Putamen (tissue), 1 donor: Measurements from ENCODE around the gene IL27RA.
A peak's percentile ranks its signal among the peaks of the same experiment; 100 is the strongest.

Experiments used
- DNase-seq: peaks from one replicate; pipeline ENCODE4 v3.0.0-alpha.2; 2016; ENCODE audit warnings: low spot score

Gene IL27RA

DNA sequence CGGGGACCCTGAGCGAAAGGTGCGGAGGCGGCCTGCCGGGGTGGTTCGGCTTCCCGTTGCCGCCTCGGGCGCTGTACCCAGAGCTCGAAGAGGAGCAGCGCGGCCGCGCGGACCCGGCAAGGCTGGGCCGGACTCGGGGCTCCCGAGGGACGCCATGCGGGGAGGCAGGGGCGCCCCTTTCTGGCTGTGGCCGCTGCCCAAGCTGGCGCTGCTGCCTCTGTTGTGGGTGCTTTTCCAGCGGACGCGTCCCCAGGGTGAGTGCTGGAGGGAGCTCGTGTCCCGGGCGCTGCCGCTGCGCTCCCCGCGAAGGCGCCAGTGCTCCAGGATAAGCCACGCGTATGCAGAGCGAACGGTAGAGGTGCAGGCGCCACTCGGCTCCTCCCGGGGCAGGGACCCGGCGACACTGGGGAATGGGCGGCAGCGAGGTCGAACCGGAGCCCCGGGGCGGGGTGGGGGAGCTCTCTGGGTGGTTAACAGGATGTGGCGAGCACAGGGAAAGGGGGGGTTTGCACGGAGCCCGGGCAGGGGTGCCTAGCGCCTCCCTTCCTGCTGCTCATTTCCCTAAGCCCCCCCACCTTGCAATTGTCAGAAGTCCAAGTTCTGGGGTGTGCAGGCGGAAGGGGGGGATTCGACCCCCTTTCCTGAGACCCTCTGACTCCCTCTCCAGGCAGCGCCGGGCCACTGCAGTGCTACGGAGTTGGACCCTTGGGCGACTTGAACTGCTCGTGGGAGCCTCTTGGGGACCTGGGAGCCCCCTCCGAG is at the start of gene IL27RA:
Gene IL27RA, plus strand, starts transcription at position 44 of the 762 bp plus-strand sequence. Its CDS starts 111 bp downstream, at position 155.
- no peak for DNase-seq

- DNase-seq = no peak
Observed at GRCh38 chr19:13981988-13982501, 49.5 kb upstream of the IL27RA start.

GRCh38 chr19:13982773-13983172 is 48.8 kb upstream of the IL27RA start:
- DNase-seq = no peak

DNA sequence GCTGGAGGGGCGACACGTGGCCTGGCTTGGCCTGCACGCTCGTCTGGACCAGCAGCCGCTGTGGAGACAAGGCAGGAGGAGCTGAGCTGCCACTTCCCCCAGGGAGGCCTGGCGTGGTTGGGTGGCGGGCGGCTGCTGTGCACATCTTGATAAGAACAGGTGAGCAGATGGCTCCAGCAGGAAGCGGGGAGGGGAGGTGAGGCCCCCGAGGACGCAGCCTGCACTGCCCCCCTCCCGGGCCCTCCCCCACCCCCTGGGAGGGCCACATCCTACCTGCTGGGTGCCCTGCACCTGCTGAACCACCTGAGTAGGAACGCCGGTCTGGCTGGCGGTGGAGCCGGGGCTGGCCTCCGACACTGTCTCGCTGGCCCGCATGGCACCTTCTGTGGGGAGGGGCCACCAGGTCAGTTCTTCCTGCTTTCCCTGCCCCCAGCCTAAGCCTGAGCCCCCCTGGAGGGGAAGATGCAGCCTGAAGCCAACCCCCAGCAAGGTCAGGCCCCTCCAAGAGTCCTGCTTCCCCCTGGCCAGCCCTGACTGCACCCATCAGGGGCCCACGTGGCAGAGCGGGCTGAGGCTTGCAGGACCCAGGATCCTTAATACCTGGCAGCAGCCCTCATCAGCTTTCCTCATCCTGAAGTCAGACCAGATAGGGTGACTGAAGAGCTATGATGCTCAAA is 48.2 kb upstream of the IL27RA start:
- DNase-seq = no peak

DNA sequence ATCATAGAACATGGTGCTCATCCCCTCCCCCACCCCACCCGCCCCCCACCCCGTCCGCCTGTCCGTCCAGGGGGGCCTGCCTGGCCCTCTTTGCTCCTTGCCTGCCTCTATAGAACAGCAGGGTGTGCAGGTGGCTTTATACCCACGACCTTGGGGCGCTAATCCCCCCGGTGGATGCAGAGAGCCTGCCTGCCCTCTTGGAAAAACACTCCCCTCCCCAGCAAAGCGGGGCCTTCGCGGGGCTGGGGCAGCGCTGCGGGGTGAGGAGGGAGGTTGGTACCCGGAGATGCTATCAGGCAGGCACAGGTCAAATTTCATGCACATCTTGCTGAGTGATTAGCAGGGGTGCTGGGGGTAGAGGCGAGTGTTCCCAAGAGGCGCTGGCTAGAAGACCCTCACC is 47.4 kb upstream of the IL27RA start:
- DNase-seq = no peak

GRCh38 chr19:13984875-13985741 is 46.5 kb upstream of the IL27RA start:
- DNase-seq = no peak

DNA sequence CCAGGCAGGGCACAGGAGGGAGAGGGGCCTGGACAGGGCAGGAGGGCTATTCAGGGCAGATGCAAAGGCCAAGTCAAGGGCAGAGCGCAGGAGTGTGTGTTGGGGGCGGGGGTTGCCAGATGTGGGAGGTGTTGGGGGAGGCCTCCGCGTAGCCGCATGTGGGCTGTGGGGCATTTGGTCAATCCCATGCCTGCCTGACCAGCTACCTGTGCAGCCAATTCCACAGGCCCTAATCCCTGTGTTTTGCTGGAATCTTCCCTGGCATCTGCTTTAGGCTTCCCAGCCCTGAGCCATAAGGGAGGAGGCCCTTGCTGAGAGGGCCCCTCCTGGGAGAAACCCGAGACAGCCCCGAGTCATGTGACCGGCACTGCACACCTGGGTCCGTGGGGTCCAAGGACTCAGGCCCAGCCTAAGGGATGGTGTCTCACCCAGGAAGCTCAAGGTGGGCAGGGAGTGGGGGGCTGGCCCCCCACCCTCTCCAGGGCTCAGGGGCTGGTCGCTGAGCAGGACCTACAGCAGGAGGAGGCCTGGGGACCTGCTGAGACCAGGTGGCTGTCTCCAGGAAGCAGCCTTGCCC is 45.7 kb upstream of the IL27RA start:
- no peak for DNase-seq

DNA sequence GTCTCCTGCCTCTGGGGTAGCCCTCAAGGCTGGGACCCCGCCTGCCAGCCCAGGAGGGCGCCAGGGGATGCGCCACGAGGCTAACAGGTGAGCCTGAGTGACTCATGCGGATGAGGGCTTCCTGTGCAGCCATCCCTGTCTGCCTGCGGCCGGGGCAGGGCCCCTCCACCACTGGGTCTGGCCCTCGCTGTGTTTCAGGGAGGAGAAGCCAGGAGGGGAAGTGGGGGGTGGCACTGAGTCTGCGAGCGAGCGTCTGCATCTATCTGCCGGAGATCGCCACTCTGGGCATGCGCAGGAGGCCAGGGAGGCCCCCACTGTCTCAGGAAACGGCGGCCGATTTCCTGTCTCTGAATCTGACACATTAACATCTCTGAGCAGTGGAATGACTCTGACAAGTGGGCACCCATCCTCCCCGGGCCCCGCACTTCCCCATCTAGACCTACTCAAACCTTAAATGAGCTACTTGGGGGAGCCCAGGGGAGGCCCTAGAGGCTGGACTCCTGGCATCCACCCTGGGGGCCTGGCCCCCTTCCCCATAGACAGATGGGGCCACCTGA is 45.1 kb upstream of the IL27RA start:
- DNase-seq = peak; percentile 55

DNA sequence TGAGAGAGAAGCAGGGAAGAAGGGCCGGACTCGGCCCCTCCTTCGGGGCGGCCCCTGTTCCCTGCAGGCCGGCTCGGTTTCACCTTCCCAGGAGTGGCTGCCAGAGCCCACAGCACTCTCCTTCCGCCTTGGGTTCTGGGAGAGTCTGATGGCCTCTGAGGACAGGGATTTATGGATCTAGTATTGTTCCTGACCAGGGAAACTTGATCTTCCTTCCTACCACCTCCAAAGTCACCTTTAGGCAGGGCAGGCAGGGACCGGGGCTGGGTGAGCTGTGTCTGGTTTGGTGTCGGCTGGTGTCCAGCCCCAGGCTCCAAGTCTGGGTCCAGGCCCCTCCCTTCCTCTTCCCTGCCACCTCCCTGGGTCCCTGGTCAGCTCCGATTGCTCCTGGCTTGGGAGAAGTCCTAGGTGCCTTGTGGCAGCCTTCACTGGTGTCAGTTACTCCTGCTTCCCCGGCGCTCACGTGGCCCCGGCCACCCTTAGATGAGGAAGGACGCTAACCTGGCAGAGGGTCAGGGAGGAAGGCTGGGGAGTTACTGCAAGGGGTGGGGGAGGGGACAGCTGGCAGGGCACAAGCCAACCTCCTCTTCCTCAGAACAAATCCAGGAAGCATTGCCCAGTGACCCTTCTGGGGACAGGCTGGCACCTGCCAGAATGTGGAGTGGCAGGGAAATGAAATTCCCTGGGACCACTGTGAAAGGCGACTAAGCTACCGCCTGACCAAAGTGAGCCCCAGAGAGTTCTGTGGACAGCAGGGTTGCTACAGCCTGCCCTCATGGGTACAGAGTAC is 44.3 kb upstream of the IL27RA start:
- peak; percentile 53 for DNase-seq

- no peak for DNase-seq
Observed at GRCh38 chr19:13989487-13989886, 42.1 kb upstream of the IL27RA start.

GRCh38 chr19:13990085-13990484 is 41.5 kb upstream of the IL27RA start:
- no peak for DNase-seq

DNA sequence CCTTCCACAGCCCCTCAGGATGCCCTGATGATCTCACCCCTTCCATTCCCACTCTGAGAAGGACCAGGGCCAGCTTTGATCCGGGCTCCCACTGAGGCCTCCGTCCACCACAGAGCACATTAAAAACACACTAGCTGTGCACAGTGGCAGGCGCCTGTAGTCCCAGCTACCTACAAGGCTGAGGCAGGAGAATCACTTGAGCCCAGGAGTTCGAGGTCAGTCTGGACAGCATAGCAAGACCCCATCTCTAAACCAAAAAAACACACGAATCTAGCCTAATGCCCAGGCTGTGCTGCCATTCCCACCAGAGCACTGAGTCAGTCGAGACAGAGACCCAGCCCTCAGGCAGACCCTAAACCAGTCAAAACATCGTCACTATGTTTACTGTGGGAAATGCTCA is 39.5 kb upstream of the IL27RA start:
- DNase-seq = no peak

DNA sequence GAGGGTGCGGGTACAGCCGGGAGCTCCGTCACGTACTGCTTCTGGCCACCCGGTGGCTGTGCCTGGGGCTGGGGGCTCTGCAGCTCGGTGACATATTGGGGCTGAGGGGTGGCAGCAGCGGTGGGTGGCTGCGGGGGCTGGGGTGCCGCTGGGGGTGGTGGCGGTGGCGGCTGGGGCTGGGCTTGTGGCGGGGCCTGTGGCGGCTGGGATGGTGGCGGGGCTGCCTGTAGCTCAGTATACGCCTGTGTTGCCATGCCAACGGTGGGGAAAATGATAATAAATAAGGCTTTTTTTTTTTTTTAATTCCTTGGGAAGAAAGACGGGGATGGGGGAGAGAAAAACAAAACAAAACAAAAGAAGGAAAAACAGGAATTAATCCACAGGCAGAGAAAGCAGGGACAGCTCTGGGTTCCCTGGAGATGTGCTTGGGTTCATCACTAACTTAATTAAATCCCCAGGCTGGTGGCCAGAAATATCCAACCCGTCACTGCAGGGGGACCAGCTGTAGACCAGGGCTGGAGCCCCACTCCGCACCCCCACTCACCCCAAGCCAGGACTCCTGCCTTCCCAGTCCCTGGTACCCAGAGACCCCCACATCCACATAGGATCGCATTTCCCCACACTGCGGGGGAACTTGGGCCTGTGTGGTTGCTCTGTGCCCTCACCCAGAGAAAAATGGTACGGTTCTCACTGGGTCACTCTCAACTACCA is 37.8 kb upstream of the IL27RA start:
- DNase-seq = no peak

DNA sequence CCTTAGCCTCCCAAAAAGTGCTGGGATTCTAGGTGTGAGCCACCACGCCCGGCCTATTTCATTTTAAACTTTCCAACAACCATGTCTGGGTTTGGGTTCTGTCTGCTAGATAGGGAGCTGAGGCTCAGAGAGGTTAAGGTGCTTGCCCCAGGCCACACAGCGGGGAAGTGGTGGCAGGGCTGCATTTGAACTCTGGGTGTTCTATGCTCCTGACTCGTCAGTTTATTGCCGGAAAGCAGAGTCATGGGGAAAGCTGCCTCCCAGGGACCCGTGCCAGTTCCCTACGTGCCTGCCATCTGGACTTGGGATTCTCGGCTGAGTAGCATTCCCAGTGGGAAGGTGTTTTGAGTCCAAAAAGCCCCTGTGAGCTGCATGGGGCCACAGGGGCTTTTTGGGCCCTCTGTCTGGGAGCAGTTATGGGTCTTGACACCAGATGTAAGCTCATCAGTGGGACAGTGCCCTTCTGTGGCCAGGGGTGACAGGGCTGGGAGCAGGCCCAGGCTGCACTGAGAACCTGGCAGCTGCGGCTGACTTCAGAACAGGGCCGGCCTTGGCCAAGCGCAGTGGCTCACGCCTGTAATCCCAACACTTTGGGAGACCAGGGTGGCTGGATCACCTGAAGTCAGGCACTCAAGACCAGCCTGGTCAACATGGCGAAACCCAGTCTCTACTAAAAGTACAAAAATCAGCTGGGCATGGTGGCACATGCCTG is 36.4 kb upstream of the IL27RA start:
- no peak for DNase-seq

DNA sequence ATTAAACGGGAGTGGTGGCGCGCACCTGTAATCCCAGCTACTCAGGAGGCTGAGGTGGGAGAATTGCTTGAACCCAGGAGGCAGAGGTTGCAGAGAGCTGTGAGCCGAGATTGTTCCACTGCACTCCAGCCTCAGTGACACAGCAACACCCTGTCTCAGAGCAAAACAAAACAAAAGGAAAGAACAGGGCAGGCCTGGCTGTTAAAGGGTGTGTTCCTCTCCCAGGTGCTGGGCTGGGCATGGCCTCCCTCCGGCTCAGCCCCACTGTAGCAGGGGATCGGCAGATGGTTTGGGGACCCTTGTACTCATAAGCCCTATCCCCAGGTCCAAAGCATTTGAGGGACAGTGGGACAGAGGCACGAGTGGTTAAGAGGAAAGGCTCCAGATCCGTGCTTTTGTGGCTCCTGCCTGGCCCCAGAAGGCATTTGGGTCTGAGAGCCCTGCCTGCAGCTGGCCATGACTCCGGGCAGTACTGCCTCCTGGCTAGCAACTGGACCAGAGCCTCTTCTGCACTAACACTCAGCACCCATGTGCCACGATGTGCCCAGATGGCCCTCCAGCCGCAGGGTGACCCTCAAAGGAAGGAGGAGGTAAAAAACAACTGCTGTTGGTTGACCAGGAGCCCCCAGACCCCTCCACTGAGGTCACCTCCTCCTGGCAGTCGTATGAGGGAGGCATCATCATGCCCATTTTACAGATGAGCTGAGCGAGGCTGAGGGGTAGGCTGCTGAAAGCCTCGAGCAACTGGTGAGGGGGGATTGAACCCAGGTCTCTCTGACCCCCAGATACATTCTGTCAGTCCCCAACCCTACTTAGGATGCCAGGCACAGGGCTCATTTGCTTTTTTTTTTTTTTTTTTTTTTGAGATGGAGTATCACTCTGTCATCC is 35.4 kb upstream of the IL27RA start:
- DNase-seq = no peak

DNA sequence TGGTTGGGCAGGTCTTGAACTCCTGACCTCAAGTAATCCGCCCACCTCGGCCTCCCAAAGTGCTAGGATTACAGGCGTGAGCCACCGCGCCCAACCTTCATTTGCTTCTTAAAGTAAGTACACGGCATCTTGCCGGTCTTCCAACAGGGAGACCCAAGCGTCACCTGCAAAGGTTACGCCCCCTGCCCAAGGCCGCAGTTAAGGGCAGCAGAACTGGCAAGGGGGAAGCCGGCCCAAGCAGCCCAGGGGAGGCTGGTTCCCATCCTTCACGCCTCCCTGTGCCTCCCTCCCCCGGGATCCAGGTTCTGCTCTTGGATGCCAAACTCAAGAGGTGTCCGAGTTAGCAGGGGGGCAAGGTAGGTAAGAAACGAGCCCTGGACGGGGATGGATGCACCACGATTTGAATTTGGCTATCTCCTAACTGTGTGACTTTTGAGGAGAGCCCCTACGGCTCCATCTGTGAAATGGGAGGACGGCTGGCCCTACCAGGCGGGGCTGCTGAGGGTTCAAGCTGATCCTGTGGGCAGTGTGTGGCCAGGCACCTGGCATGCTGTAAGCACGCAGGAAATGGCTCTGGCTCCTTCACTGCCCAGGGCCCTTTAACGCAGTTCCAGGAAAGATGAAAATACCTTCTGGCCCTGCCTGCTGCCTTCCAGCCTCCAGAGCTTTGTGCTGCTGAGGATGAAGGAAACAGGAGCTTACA is 34.5 kb upstream of the IL27RA start:
- no peak for DNase-seq

DNA sequence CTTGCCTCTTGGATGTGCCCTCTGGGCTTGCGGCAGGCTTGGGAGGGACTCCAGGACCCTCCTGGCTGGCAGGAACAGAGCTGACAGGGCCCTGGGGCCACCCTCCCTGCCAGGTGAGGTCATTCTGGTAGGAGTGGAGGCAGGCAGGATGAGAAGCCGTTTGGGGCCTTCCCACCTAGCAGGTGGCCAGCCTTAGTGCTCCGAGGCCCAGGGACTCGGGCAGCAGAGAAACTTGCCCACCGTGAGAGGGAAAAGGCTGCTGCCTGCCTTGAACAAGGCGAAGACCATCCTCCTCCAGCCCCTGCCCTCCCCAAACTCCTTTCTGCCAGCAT is 34.0 kb upstream of the IL27RA start:
- no peak for DNase-seq

GRCh38 chr19:13998426-13998825 is 33.1 kb upstream of the IL27RA start:
- no peak for DNase-seq
